PC-3 (cell line): Measurements from ENCODE around the gene THAP4. TPM values are rescaled to one million over a fixed set of nuclear protein-coding genes. Genes with fewer than 3 reads are reported as not detected.

Experiments used
- ATAC-seq: fragments of 200-7000 bp; cut with Tn5 transposase; 2 replicates; pipeline ENCODE4 v1.9.1; 2020; ENCODE audit warnings: mild to moderate bottlenecking, moderate library complexity
- BruUV-seq: library from RNA; stranded (reverse); fragments of 400-500 nt; replicated peaks from 2 replicates; lab custom pipeline; 2021; lab: Mats Ljungman, UMichigan
- CTCF ChIA-PET: fragments of 300-600 bp; sonication (Branson Sonifier 250); formaldehyde crosslinking; loops from one replicate; lab custom pipeline; 2022; ENCODE audit warnings: antibody characterized with exemption; lab: Charles Lee
- POLR2A ChIA-PET: fragments of 300-600 bp; sonication (Branson Sonifier 250); formaldehyde crosslinking; loops from one replicate; lab custom pipeline; 2022; ENCODE audit warnings: antibody characterized with exemption; ENCODE audit not compliant: unreplicated experiment; lab: Charles Lee
- DNase-seq: peaks from one replicate; pipeline ENCODE4 v3.0.0-alpha.2; 2015
- H2AFZ ChIP-seq: fragments of 300-600 bp; sonication (generic); 2 replicates; pipeline ENCODE4 v1.6.0; 2016; ENCODE audit warnings: antibody characterized with exemption, low read length
- H3F3A ChIP-seq: fragments of 300-600 bp; sonication (generic); one replicate; pipeline ENCODE4 v1.6.0; 2017; ENCODE audit warnings: antibody characterized with exemption, low read length, control low read depth, mild to moderate bottlenecking; ENCODE audit not compliant: unreplicated experiment
- H3K27ac ChIP-seq: fragments of 300-600 bp; sonication (generic); 2 replicates; pipeline ENCODE4 v1.5.1; 2016; ENCODE audit warnings: mild to moderate bottlenecking, low read length
- H3K27me3 ChIP-seq: fragments of 300-600 bp; sonication (generic); 2 replicates; pipeline ENCODE4 v1.6.1; 2016; ENCODE audit warnings: low read length, mixed read lengths
- H3K36me3 ChIP-seq: fragments of 300-600 bp; sonication (generic); 2 replicates; pipeline ENCODE4 v1.6.1; 2016; ENCODE audit warnings: low read depth, mixed run types, low read length, mixed read lengths
- H3K4me1 ChIP-seq: fragments of 300-600 bp; sonication (generic); 2 replicates; pipeline ENCODE4 v1.5.1; 2016; ENCODE audit warnings: low read length; ENCODE audit not compliant: insufficient read depth
- H3K4me2 ChIP-seq: fragments of 300-600 bp; sonication (generic); 2 replicates; pipeline ENCODE4 v1.6.0; 2016; ENCODE audit warnings: low read length
- H3K4me3 ChIP-seq: fragments of 300-600 bp; sonication (generic); 2 replicates; pipeline ENCODE4 v1.5.1; 2016; ENCODE audit warnings: mild to moderate bottlenecking, low read length, mixed read lengths
- H3K79me2 ChIP-seq: fragments of 300-600 bp; sonication (generic); 2 replicates; pipeline ENCODE4 v1.6.1; 2017; ENCODE audit warnings: low read length, mixed read lengths
- H3K9ac ChIP-seq: fragments of 300-600 bp; sonication (generic); 2 replicates; pipeline ENCODE4 v1.6.0; 2016; ENCODE audit warnings: mild to moderate bottlenecking, low read length
- H3K9me2 ChIP-seq: fragments of 300-600 bp; sonication (generic); replicated peaks from 2 replicates; pipeline ENCODE4 v1.6.1; 2016; ENCODE audit warnings: mixed run types, low read length, mixed read lengths
- H3K9me3 ChIP-seq: fragments of 300-600 bp; sonication (generic); 2 replicates; pipeline ENCODE4 v1.6.1; 2016; ENCODE audit warnings: low read length, mixed read lengths
- H4K20me1 ChIP-seq: fragments of 300-600 bp; sonication (generic); 2 replicates; pipeline ENCODE4 v1.6.1; 2016; ENCODE audit warnings: low read length, mixed read lengths
- CTCF ChIP-seq: fragments of 300-600 bp; sonication (generic); conservative IDR thresholded peaks from 2 replicates; pipeline ENCODE4 v1.5.1; 2017; ENCODE audit warnings: antibody characterized with exemption, low read depth, mild to moderate bottlenecking, low read length
- EZH2 ChIP-seq: fragments of 300-600 bp; sonication (generic); IDR thresholded peaks from one replicate; pipeline ENCODE4 v1.6.1; 2017; ENCODE audit warnings: antibody characterized with exemption, mild to moderate bottlenecking, low read length; ENCODE audit not compliant: unreplicated experiment
- EZH2phosphoT487 ChIP-seq: fragments of 300-600 bp; sonication (generic); IDR thresholded peaks from 2 replicates; pipeline ENCODE4 v1.6.1; 2018; ENCODE audit warnings: mild to moderate bottlenecking, antibody characterized with exemption, low read length, borderline replicate concordance
- intact Hi-C: fragments of 100-400 bp; cut with micrococcal nuclease; formaldehyde crosslinking; loops from 2 replicates; pipeline ENCODE4 v1.9.0; 2023
- total RNA-seq: library from RNA; depleted of rRNA; stranded (reverse); fragments of >200 nt; gene quantifications from 2 replicates; pipeline ENCODE4 v1.2.3, GENCODE V29; 2014

The THAP4 gene
- total RNA-seq, 1 experiment from 2014 or later = 75.1 TPM

- intact Hi-C loops = no loop called here
- H3K79me2 ChIP-seq = no peaks in the 10 kb centered on the region; the same call in 1 of the 2 replicates
- no peaks in the 10 kb centered on the region for H3K9me2 ChIP-seq
- H3K27me3 ChIP-seq = no peaks in the 10 kb centered on the region
- no peak overlapping the region for H3K4me3 ChIP-seq
- no peak overlapping the region for H2AFZ ChIP-seq
- no peak overlapping the region for H3K9ac ChIP-seq
- no peaks in the 10 kb centered on the region for H4K20me1 ChIP-seq
- TF ChIP-seq EZH2phosphoT487 = no peak
- no peak for TF ChIP-seq CTCF
- TF ChIP-seq EZH2 = no peak
- no peak for DNase-seq
- ChIA-PET CTCF (no interaction called here), POLR2A (no interaction called here)
- no peaks in the 10 kb centered on the region for H3F3A ChIP-seq
- no peaks in the 10 kb centered on the region; the same call in 1 of the 2 replicates for H3K36me3 ChIP-seq
- no peaks in the 10 kb centered on the region for H3K9me3 ChIP-seq
- BruUV-seq = no TSS peak
- H3K4me1 ChIP-seq = no peaks in the 10 kb centered on the region
- no peak for ATAC-seq
- H3K27ac ChIP-seq = no peak overlapping the region
- H3K4me2 ChIP-seq = no peak overlapping the region
These were observed 64.9 kb downstream of the THAP4 start for GRCh38 chr2:241571821-241572620.

GRCh38 chr2:241570961-241571581, 65.9 kb downstream of the THAP4 start:
- H4K20me1 ChIP-seq = no peaks in the 10 kb centered on the region

More at GRCh38 chr2:241570961-241571581, 65.9 kb downstream of the THAP4 start:
- no peaks in the 10 kb centered on the region for H3K9me2 ChIP-seq
- H3K36me3 ChIP-seq = no peaks in the 10 kb centered on the region; the same call in 1 of the 2 replicates
- H3F3A ChIP-seq = no peaks in the 10 kb centered on the region
- ChIA-PET POLR2A (no interaction called here), CTCF (no interaction called here)
- H3K4me3 ChIP-seq = no peak overlapping the region
- no peak for TF ChIP-seq EZH2
- TF ChIP-seq CTCF = no peak
- no peak for TF ChIP-seq EZH2phosphoT487
- ATAC-seq (no peak), DNase-seq (no peak)
- no peaks in the 10 kb centered on the region for H3K9me3 ChIP-seq
- no peak overlapping the region for H3K9ac ChIP-seq
- H3K27me3 ChIP-seq = no peaks in the 10 kb centered on the region
- intact Hi-C loops = no loop called here
- no peak overlapping the region for H2AFZ ChIP-seq
- BruUV-seq = no TSS peak
- no peak overlapping the region for H3K27ac ChIP-seq
- H3K4me1 ChIP-seq = no peaks in the 10 kb centered on the region
- no peaks in the 10 kb centered on the region; the same call in 1 of the 2 replicates for H3K79me2 ChIP-seq
- no peak overlapping the region for H3K4me2 ChIP-seq
